Neuron (in vitro differentiated cells): ENCODE measurements around the gene CDH13.

Experiments
- H2AFZ ChIP-seq: one replicate; pipeline ENCODE4 v1.6.1; 2013; ENCODE audit warnings: low read depth, mild to moderate bottlenecking, inconsistent platforms, low read length, moderate library complexity
- H3K27me3 ChIP-seq: one replicate; pipeline ENCODE4 v1.6.1; 2013; ENCODE audit warnings: low read length; ENCODE audit not compliant: insufficient read depth
- H3K36me3 ChIP-seq: one replicate; pipeline ENCODE4 v1.6.1; 2013; ENCODE audit warnings: low read length; ENCODE audit not compliant: insufficient read depth
- H3K4me1 ChIP-seq: one replicate; pipeline ENCODE4 v1.6.1; 2013; ENCODE audit warnings: low read length; ENCODE audit not compliant: insufficient read depth
- H3K4me3 ChIP-seq: 2 replicates; pipeline ENCODE4 v1.5.1; 2013; ENCODE audit warnings: mild to moderate bottlenecking, low read length, moderate library complexity
- H3K9me3 ChIP-seq: one replicate; pipeline ENCODE4 v1.6.1; 2013; ENCODE audit warnings: low read length

CDH13 gene

DNA sequence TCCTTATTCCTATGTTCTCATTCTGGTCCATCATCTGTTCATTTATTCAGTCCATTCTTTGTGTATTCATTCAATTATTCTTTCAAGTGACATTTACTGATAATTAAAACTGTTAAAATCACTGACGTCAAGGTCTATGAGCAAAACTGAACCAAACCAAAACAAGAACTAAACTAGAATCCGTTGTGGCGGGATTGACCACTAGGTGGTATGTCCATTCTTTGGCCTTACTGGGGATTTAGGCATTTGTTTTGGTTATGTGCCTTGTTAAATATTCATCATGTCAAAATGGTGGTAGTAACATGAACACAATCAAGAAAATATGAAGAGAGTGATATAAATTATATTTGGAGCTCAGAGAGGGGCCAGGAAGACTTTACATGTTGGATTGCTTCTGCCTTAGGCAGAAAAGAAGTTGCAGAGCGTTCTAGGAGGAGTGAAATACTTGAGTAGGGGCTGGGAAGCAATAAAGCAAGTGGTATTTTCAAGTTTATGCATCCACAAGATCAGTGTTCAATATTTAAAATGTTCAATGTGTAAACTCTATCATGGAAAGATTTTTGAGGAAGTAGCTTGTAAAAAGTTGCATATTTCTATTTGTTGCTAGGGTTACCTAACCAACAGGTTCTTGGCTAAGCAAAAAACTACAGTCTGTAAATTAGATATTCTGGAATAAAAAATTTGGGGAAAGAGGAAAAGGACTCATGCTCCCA lies 129.0 kb downstream of the CDH13 start:
- H3K9me3 ChIP-seq = no peaks in the 10 kb centered on the region
- no peaks in the 10 kb centered on the region for H3K4me1 ChIP-seq
- no peak overlapping the region for H3K4me3 ChIP-seq
- no peaks in the 10 kb centered on the region for H3K36me3 ChIP-seq
- H3K27me3 ChIP-seq = no peaks in the 10 kb centered on the region
- H2AFZ ChIP-seq = no peak overlapping the region

- H3K4me1 ChIP-seq = no peaks in the 10 kb centered on the region
- H2AFZ ChIP-seq = no peak overlapping the region
- H3K27me3 ChIP-seq = no peaks in the 10 kb centered on the region
- no peaks in the 10 kb centered on the region for H3K9me3 ChIP-seq
- H3K36me3 ChIP-seq = no peaks in the 10 kb centered on the region
- no peak overlapping the region for H3K4me3 ChIP-seq
These were observed 129.5 kb downstream of the CDH13 start for GRCh38 chr16:82756283-82756599.

DNA sequence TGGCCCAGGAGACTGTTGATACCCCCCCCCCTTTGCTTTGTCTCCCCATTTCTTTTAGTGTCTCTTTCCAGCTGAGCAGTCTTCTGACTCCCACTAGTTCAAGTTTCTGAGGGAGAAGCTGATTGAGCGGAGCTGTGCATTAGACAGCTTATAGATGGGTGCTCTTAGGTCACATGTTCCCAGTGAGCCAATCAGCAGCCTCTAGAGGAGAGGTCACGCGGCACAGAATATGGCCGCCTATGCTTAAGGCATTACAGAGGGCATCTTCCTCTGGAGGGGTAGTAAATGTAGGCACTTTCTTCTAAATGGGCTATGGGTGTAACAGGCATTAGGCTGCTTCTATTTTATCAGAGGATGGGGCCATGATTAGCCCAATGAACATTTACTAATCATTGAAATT lies 131.6 kb downstream of the CDH13 start:
- no peak overlapping the region for H2AFZ ChIP-seq
- H3K4me3 ChIP-seq = no peak overlapping the region
- H3K36me3 ChIP-seq = no peaks in the 10 kb centered on the region
- no peaks in the 10 kb centered on the region for H3K4me1 ChIP-seq
- H3K9me3 ChIP-seq = no peaks in the 10 kb centered on the region
- no peaks in the 10 kb centered on the region for H3K27me3 ChIP-seq

- Histone ChIP-seq H3K4me3 (no peak overlapping the region), H2AFZ (no peak overlapping the region), H3K4me1 (no peaks in the 10 kb centered on the region), H3K9me3 (no peaks in the 10 kb centered on the region), H3K36me3 (no peaks in the 10 kb centered on the region), H3K27me3 (no peaks in the 10 kb centered on the region)
These were observed 132.1 kb downstream of the CDH13 start for GRCh38 chr16:82758904-82759303.

- no peaks in the 10 kb centered on the region for H3K36me3 ChIP-seq
- H3K9me3 ChIP-seq = no peaks in the 10 kb centered on the region
- H3K4me1 ChIP-seq = no peaks in the 10 kb centered on the region
- no peaks in the 10 kb centered on the region for H3K27me3 ChIP-seq
- no peak overlapping the region for H2AFZ ChIP-seq
- H3K4me3 ChIP-seq = no peak overlapping the region
These were observed 134.5 kb downstream of the CDH13 start for GRCh38 chr16:82761236-82761635.

DNA sequence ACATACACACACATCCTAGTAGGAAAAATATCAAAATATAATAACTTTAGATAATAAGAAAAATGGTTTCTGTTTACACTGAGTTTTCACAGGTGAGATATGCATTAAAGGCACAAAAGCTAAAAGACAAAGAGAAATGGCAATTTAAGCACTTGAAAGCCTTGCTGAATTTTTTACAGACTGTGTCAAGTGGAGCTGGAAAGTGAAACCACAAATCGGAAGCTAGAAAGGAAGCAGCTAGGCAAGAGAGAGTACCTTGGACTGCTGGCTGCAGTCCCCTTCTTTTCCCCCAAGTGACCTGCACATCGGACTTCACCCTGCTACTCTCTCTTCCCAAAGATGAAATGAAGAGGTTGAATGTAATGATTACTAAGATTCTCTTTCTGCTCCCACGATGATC lies 135.1 kb downstream of the CDH13 start:
- Histone ChIP-seq H3K9me3 (no peaks in the 10 kb centered on the region), H3K36me3 (no peaks in the 10 kb centered on the region), H3K27me3 (no peaks in the 10 kb centered on the region), H3K4me3 (no peak overlapping the region), H3K4me1 (no peaks in the 10 kb centered on the region), H2AFZ (no peak overlapping the region)

- no peaks in the 10 kb centered on the region for H3K36me3 ChIP-seq
- no peak overlapping the region for H2AFZ ChIP-seq
- no peaks in the 10 kb centered on the region for H3K9me3 ChIP-seq
- no peaks in the 10 kb centered on the region for H3K27me3 ChIP-seq
- no peak overlapping the region for H3K4me3 ChIP-seq
- H3K4me1 ChIP-seq = no peaks in the 10 kb centered on the region
These were observed 136.6 kb downstream of the CDH13 start for GRCh38 chr16:82763371-82763770.

DNA sequence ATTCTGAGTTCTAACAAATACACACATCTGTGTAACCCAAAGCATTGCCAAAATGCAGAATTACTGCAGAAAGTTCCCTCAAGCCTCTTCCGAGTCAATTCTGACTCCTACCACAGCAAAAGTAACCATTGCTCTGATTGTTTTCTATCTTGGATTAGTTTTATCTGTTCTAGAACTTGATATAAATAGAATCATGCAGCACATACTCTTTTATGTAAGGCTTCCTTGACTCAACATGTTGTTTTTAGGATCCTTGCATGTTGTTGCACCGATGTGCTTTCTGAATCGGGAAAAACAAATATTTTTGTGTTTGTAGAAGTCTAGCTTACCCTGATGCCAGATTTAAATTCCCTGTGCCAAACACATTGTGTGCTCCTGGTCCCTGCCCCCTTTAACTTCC lies 140.4 kb downstream of the CDH13 start:
- H2AFZ ChIP-seq = no peak overlapping the region
- no peaks in the 10 kb centered on the region for H3K4me1 ChIP-seq
- no peaks in the 10 kb centered on the region for H3K36me3 ChIP-seq
- no peaks in the 10 kb centered on the region for H3K9me3 ChIP-seq
- no peaks in the 10 kb centered on the region for H3K27me3 ChIP-seq
- no peak overlapping the region for H3K4me3 ChIP-seq

DNA sequence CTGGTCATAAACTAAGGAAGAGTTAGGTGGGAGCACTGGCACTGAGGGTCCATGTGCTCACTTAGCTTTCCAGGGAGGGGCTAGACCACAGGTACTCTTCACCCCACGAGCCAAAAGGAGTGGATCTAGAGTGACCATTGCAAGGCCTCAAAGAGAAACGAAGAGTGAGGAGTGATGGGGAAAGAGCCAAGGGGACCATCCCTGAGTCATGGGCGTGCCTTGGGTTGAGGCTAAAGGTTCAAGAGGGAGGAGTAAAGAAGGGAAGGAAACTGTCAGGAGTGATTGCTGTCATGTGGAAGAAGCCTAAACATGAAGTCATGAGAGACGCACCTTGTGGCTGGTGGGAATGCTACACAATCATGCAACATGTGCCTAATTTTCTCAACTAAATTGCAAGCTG lies 141.0 kb downstream of the CDH13 start:
- Histone ChIP-seq H3K36me3 (no peaks in the 10 kb centered on the region), H2AFZ (no peak overlapping the region), H3K4me1 (no peaks in the 10 kb centered on the region), H3K9me3 (no peaks in the 10 kb centered on the region), H3K27me3 (no peaks in the 10 kb centered on the region), H3K4me3 (no peak overlapping the region)

GRCh38 chr16:82769845-82770244 lies 143.1 kb downstream of the CDH13 start:
- H3K4me1 ChIP-seq = no peaks in the 10 kb centered on the region
- H3K36me3 ChIP-seq = no peaks in the 10 kb centered on the region
- no peaks in the 10 kb centered on the region for H3K27me3 ChIP-seq
- H3K4me3 ChIP-seq = no peak overlapping the region
- no peaks in the 10 kb centered on the region for H3K9me3 ChIP-seq
- H2AFZ ChIP-seq = no peak overlapping the region

DNA sequence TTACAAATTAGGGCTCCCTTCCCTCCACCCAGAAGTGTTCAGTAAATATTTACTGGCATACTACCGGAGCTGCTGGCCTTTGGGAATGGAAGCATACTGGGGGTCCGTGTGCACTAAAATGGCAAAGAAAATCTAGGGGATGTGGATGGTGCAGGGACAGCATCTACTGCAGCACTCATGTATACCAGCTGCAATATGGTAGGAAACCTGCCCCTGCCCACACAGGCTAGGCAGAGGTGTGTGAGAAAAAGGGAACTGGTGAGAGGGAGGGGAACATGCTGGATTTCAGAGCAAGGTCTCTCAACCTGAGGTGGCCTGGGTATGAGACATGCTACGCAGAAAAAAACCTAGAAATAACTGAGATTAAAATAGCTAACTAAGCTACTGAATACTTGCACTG lies 145.4 kb downstream of the CDH13 start:
- Histone ChIP-seq H3K4me1 (no peaks in the 10 kb centered on the region), H3K4me3 (no peak overlapping the region), H3K9me3 (no peaks in the 10 kb centered on the region), H3K27me3 (no peaks in the 10 kb centered on the region), H3K36me3 (no peaks in the 10 kb centered on the region), H2AFZ (no peak overlapping the region)

- Histone ChIP-seq H3K9me3 (no peaks in the 10 kb centered on the region), H3K27me3 (no peaks in the 10 kb centered on the region), H2AFZ (no peak overlapping the region), H3K4me1 (no peaks in the 10 kb centered on the region), H3K4me3 (no peak overlapping the region), H3K36me3 (no peaks in the 10 kb centered on the region)
These were observed 146.2 kb downstream of the CDH13 start for GRCh38 chr16:82773018-82773417.

- H2AFZ ChIP-seq = no peak overlapping the region
- no peaks in the 10 kb centered on the region for H3K9me3 ChIP-seq
- H3K4me1 ChIP-seq = no peaks in the 10 kb centered on the region
- no peak overlapping the region for H3K4me3 ChIP-seq
- H3K36me3 ChIP-seq = no peaks in the 10 kb centered on the region
- H3K27me3 ChIP-seq = no peaks in the 10 kb centered on the region
These were observed 149.8 kb downstream of the CDH13 start for GRCh38 chr16:82776470-82777146.

DNA sequence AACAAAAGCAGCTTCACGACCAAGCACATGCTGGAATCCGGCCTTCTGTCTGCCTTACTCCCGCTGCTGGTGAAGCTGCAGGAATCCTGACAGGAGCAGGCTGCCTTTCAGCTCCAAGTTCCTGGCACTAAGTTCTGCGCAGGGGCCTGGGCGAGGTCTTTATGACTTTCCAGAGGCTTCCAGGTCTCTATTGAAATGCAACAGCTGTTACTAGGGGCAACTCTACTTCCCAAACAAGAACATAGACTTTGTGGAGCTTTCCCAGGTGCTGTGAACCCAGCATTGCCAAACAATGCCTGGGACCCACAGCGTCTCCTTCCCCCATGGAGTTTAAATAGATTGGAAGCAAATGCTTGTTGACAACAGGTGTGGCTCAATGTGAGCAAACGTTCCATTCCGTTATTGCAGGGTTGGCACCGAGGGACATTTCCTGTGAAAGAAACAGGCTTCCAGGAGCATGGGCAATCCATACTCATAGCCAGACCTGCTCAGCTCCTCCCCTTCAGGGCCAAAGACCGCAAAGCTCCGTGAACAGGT lies 156.0 kb downstream of the CDH13 start:
- no peak overlapping the region for H2AFZ ChIP-seq
- H3K27me3 ChIP-seq = no peaks in the 10 kb centered on the region
- H3K9me3 ChIP-seq = no peaks in the 10 kb centered on the region
- H3K4me3 ChIP-seq = no peak overlapping the region
- H3K4me1 ChIP-seq = no peaks in the 10 kb centered on the region
- H3K36me3 ChIP-seq = no peaks in the 10 kb centered on the region
